Upper lobe of left lung (tissue), 4 donors: ENCODE data around the gene ATG4C.

Experiments used
- POLR2AphosphoS5 ChIP-seq, 2 donors: sonication (generic); formaldehyde crosslinking; IDR thresholded peaks; one replicate each; pipeline ENCODE4 v1.5.1; 2017; ENCODE audit warnings: antibody characterized with exemption in 2 of 2
- TF ChIP-seq, protein P1 (sequence below), 6 experiments: fragments of 450-650 bp in 4 of 6; fragments of 200-600 bp in 2 of 6; sonication (generic) in 2 of 6; IDR thresholded peaks; one replicate each; pipeline ENCODE4 v1.5.1; 2016 to 2019; ENCODE audit warnings: antibody characterized with exemption in 6 of 6

DNA sequence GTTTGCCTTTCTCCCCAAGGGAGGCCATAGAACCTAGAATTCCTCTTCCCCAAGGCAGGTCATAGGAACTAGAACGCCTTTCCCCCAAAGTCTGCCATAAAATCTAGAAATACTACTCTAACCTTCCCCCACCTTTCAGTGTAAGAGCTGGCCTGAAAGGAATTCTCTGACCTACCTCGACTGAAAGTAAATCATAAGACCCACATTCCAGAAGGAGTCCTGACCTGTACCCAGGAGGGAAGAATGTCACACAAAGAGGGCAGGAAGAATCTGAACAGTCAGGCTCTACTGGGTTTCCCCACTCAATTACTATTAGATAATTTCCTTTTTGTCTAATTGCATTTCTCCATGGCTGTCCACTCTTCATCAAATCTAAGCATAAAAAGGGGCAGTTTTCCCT is 5.7 kb upstream of the ATG4C start:
- TF ChIP-seq, protein P1, sequence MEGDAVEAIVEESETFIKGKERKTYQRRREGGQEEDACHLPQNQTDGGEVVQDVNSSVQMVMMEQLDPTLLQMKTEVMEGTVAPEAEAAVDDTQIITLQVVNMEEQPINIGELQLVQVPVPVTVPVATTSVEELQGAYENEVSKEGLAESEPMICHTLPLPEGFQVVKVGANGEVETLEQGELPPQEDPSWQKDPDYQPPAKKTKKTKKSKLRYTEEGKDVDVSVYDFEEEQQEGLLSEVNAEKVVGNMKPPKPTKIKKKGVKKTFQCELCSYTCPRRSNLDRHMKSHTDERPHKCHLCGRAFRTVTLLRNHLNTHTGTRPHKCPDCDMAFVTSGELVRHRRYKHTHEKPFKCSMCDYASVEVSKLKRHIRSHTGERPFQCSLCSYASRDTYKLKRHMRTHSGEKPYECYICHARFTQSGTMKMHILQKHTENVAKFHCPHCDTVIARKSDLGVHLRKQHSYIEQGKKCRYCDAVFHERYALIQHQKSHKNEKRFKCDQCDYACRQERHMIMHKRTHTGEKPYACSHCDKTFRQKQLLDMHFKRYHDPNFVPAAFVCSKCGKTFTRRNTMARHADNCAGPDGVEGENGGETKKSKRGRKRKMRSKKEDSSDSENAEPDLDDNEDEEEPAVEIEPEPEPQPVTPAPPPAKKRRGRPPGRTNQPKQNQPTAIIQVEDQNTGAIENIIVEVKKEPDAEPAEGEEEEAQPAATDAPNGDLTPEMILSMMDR (IDR thresholded peaks at IDR 0.05): no peak
- no peak for TF ChIP-seq POLR2AphosphoS5 (IDR thresholded peaks at IDR 0.05)
